Stimulated activated CD8-positive, alpha-beta memory T cell treated with anti-CD3 and anti-CD28 coated beads, Interleukin-2, amount 100 ng/mL, for 48 hours (primary cell): ENCODE measurements around the gene HMG20A.
"Not testable (repeated sequence)": the region's sequence is repeated elsewhere in the genome, so short reads cannot be mapped to it uniquely, and the experiment has no call there.

Source experiments
- DNase-seq, 2 donors: peaks; one replicate each; pipeline ENCODE4 v3.0.0-alpha.2; 2020; ENCODE audit warnings: low read depth in 2 of 2

Gene HMG20A

GRCh38 chr15:77406846-77407245 lies 13.8 kb upstream of the HMG20A start:
- no peak for DNase-seq

DNA sequence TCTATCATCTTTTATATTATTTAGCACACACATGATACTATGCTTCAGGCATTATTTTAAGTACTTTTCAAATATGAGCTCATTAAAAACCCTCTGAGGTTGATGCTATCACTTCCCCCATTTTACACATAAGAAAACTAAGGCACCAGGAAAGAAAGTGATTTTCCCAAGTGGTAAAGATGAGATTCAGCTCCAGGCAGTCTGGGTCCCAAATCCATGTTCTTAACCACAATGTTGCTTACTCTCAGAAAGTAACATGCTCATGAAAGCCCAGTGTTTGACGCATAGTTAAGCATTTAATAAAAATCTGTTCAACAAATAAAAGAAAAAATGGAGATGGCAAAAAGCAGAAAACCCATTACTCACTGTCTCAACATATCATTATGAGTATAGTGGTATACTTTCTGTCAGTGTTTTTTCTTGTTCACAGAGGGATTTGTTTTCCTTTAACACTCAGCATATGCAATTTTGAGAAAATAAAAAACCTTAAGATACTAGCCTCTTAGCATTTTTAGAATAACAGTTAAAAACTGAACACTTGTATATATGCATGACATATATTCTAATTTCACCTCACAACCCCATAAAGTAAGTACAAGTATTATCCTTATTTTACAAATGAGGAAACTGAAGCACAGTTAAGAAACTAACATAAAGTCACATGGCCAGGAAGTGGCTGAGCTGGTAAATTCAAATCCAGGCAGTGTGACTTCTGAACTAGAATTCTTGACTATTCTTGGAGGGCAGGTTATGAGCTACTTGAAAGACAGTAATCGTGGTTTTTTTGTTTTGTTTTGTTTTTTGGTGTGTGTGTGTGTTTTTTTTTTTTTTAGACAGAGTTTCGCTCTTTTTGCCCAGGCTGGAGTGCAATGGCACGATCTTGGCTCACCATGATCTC lies 11.2 kb upstream of the HMG20A start:
- no peak for DNase-seq

GRCh38 chr15:77410157-77410500 lies 10.6 kb upstream of the HMG20A start:
- DNase-seq: not testable (repeated sequence)

DNA sequence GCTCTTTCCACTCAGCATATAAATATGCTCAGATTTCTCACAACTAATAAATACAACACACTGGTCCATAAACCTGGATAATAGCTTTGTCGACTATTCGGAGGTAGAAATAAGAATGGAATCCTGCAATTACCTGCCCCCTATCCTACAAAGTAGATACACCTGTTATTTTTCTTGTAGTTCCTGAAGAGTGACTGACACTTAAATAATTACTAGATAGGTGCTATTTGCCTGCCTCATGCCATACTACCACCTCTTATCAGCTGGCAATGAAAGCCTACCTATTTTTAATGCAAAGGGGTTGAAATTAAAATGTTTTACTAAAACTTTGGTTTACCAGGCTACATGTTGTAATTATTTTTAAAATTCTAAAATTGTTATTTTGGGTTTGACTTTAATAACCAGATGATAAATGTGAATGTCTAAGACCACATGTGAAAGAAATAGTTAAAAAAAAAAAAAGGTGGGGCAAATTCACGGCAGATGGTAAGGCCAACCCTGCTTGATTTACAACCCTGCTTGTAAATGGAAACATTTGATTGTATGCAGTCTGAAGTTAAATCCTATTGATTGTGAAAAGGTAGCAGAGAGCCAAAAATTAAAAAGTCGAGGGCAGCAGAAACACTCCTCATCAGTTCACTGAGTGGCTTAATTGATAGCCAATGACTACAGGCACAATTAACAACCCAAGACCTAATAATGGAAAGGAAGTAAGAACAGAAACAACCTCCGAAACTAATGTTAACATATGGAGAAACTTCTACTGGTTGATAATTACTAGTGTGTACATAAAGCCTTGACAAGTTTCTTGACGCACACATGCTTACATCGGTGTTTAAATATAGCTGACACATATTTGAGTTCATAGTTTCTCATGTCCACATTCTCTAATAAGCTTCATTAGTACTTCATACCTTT lies 9.7 kb upstream of the HMG20A start:
- no peak for DNase-seq

DNA sequence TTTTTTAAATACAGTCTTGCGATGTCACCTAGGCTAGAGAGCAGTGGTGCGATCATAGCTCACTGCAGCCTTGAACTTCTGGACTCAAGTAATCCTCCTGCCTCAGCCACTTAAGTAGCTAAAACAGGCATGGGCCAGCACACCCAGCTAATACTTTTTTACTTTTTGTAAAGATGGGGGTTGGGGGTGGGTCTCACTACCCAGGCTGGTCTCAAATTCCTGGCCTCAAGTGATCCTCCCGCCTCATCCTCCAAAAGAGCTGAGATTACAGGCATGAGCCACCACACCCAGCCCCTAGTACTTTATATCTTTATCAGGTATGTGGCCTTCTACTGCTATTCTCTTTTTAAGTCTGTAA lies 9.1 kb upstream of the HMG20A start:
- no peak for DNase-seq

- DNase-seq: no peak
Measured at GRCh38 chr15:77412972-77413698, 7.6 kb upstream of the HMG20A start.

GRCh38 chr15:77413699-77414349 lies 6.9 kb upstream of the HMG20A start:
- DNase-seq: no peak

GRCh38 chr15:77414789-77415442 lies 5.8 kb upstream of the HMG20A start:
- DNase-seq: no peak

- no peak for DNase-seq
Measured at GRCh38 chr15:77415450-77416147, 5.1 kb upstream of the HMG20A start.

DNA sequence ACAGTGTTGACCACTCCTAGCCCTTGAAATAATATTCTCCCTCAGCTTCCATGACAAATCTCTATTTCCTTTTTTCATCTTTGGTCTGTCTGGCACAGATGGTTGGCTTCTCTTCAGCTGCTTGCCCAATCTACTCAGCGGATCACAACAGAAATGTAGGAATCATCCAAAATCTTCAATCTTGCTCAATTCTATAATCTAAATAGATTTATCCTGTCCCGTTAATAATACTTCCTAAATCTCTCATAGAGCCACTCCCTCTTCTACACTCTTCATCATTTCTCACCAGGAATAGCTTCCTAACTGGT lies 4.6 kb upstream of the HMG20A start:
- DNase-seq: no peak

GRCh38 chr15:77416954-77417353 lies 3.7 kb upstream of the HMG20A start:
- no peak for DNase-seq

GRCh38 chr15:77417602-77418001 lies 3.1 kb upstream of the HMG20A start:
- no peak for DNase-seq

GRCh38 chr15:77418391-77418965 lies 2.2 kb upstream of the HMG20A start:
- DNase-seq: no peak

DNA sequence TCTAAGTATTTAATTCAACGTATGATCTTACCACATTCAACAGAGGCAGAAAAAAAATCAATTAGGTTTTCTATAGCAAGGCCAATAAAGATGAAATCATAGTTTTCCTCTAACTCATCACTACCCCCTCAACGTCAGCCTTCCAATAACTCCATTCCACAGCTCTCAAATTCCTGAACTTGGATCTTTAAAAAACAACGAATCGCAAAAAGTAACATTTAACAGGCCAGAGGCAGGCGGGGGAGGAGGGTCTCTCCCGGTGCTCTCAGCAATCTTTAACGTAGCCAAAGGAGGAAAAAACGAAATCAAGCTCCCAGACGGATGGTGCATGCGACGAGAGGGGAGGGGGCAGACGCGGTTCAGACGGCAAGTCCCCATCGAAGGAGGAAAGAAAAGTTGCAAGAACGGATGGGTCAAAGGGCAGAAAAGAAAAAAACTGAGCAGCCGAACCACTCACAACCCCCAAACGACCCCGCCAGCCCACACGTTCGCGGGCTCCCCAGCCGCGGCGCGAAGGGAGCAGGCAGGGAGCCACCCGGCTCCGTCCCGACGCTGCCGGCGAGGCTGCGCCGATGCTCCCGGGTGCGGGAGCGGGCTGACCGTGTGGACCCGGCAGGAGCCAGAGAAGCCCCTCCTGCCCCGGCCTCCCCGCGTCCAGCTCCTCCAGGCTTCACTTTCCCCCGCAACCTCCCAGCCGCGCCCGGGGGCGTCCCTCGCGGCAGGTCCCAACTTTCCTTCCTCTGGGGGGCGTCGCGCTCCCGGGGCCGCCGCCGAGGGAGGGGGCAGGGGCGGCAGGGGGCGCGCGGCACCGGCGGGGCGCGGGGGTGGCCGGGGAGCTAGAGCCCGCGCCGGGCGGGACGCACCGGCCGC lies 1.5 kb upstream of the HMG20A start:
- peak; percentile 27 to 41 for DNase-seq

DNA sequence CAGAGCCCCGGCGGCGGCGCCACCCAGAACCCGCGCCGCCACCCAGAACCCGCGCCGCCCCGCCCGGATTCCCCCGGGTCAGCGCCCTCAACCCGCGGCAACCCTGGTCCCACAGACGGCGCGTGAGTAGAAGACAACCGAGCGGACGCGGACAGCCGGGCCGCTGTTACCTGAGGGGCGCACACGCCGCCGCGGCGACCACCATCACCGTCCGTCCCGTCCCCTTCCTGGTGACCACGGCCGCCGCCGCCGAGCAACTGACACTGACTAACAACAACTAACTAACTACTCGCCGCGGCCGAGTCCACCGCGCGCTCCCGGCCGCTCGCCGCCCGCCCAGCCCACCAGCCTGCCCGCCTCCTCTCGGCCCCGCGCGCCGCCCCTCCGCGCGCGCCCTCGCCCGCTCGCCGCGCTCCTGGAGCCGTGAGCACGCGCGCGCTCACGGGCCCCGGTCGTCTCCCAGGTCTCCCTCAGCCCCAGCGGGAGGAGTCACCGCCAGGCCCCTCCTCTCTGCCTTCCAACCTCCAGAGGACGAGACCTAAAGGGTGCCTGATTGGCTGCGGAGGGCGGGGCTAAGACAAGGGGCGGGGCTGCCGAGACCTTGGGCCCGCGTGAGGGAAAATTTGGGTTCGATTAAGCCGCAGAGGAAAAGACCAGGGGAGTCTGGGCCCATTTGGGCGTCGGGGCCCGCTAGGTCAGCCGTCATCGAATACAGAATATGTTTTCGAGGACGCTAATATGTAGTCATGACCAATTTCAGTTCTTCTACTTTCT lies 665 bp upstream of the HMG20A start, which contains the start of gene PEAK1:
TSS of gene PEAK1 (minus strand) at position 269 of the 774 bp plus-strand sequence. CDS start 238,178 bp downstream, outside the sequence.
- DNase-seq: peak; percentile 99

GRCh38 chr15:77421370-77421700 lies 647 bp downstream of the HMG20A start:
- no peak for DNase-seq

GRCh38 chr15:77425104-77425503 lies 4.4 kb downstream of the HMG20A start:
- DNase-seq: no peak

DNA sequence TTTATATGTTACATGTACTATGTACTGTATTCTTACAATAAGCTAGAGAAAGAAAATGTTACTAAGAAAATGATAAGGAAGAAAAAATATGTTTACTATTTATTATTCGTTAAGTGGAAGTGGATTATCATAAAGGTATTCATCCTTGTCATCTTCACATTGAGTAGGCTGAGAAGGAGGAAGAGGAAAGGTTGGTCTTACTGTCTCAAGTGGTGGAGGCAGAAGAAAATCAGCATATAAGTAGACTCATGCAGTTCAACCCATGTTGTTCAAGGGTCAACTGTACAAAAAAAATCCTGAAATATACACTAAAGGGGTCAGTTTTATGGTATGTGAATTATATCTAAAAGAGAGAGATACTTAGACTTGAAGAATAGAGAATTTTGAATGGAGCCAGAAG lies 5.7 kb downstream of the HMG20A start:
- no peak for DNase-seq

DNA sequence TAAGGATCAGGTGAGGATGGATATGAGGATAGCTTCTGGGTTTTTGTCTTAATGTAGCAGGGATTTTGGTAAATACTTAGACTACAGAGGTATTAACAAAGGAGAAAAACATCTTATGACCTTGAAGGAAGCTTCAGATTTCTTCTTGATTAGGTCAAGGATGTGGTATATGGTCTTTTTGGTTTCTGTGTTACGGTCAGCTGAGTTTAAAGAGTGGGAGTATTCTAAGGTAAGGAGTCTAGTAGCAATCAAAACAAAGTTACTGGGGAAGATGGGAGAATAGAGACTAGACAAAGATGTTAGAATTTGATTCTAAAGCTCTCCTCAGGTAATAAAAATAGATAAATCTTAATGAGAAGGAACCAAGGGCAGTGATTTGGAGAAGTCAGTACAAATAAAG lies 6.2 kb downstream of the HMG20A start:
- DNase-seq: no peak
